HG03571 (cell line): ENCODE results near the gene LRP1B.

Experiments
- ATAC-seq: cut with Tn5 transposase; IDR thresholded peaks from one replicate; pipeline ENCODE4 v1.9.1; 2021; ENCODE audit not compliant: unreplicated experiment

The LRP1B gene

GRCh38 chr2:141362311-141362710, 768.5 kb downstream of the LRP1B start:
- ATAC-seq, result no peak

DNA sequence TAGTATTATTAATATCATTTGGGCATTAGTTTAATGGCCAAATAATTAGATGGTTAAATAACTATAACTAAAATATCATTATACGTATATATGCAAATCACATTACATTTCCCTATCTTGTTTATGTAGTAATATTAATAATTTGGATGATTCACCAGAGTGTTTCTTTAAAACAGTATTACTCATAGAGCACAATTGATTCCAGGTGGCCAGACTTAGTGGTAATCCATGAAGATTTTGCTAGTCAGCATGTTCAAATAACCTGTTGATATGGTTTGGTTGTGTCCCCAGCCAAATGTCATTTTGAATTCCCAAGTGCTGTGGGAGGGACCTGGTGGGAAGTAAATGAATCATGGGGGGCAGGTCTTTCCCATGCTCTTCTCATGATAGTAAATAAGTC, 782.3 kb downstream of the LRP1B start:
- ATAC-seq, result no peak

- ATAC-seq, result no peak
Measured at GRCh38 chr2:141341444-141341843, 789.4 kb downstream of the LRP1B start.

DNA sequence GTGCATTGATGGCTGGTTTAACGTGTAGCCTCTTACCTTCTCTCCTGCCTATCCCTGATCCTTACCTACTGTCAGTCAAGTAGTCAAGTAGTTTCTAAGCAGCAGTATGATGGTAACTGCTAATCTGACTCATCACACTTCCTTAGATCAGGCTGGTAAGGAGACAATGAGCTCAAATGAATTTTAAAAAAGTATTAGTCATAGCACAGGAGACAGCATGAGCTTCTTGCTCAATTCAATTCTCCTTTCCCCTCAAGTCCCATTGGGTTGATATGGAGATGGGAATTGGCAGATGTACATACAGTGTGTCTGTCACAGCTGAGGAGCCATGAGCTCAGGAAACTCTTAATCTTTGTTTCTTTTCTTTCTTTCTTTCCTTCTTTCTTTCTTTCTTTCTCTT, 799.7 kb downstream of the LRP1B start:
- ATAC-seq, result no peak

- ATAC-seq, result no peak
Measured at GRCh38 chr2:141329964-141330363, 800.9 kb downstream of the LRP1B start.

DNA sequence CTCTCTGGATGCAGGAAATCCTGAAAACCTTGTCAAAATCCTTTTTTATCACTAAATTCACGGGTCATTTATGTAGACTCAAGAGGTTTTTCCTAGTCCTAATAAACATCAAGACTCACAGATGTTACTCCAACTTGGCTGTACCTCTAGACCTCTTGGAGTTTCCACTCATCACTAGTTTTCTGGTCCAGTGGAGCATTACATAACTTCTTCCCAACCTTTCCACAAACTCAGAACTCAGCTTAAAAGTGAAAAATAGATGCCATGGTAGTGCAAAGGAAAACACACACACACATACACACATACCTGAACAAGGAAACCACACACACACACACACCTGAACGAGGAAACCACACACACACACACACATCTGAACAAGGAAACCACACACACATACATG, 807.2 kb downstream of the LRP1B start:
- no peak for ATAC-seq

DNA sequence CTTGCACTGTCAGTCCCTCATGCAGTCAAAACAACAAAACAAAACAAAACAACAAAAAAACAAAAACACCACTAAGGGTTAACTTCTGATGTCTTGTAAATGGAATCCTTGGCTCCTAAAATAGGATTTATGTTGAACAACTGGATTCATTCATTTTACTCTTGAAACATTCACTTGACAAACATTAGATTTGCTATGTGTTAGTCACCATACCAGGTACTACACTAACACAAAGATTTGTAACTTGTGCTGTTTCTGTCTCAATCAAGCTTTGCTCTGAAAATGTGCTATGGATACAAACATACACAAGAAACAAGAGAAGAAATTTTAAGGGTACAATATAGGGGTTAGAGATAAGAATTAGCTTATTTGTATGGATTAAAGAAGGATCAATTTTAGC, 812.8 kb downstream of the LRP1B start:
- no peak for ATAC-seq

GRCh38 chr2:141316606-141317005, 814.2 kb downstream of the LRP1B start:
- no peak for ATAC-seq

DNA sequence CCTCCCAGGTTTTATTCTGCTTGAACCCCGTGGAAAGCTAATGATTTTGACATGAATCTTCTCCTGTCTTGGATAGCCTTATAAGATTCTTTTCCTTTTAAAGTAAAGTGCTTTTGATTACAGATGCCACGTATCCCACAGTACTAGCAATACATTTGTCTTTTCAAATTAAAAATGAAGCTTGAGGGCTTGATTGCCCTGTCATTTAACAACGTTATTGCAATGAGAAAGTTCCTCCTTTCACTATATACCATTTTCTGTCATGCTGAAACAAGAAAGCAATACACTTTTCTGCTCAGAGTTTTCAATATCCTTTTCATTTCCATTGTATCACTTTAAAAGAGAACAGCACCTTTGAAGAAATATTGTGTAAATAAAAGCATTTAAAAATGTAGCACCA, 814.7 kb downstream of the LRP1B start:
- ATAC-seq, result no peak

DNA sequence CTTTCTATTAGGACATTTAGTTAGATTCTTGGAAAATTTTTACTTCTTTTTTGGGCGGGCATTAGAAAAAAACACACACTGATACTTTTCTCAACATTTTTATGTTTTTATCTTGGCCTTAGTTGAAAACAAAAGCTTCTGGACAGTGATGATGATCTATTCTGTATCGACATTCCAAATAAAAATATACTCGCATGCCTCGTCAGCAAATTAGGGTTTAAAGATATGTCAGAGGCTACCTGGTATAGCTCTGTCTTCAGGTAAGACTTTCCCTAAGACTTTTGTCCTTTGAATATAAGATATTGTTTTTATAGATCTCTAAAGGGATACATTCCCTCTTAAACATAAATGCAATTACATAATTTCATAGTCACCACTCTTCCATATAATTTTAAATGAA, 816.8 kb downstream of the LRP1B start:
- no peak for ATAC-seq

- ATAC-seq, result no peak
Measured at GRCh38 chr2:141311430-141311829, 819.4 kb downstream of the LRP1B start.

DNA sequence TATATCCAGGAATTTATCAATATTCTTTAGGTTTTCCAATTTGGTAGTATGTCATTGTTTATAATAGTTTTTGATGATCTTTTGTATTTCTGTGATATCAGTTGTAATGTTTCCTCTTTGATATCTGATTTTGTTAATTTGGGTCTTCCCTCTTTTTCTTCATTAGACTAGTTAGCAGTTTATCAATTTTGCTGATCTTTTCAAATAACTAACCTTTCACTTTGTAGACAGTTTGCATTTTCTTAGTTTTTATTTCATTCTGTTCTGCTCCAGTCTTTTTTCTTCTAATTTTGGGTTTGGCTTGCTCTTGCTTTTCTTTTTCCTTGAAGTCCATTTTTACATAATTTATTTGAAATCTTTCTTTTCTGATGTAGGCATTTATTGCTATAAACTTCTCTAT, 824.4 kb downstream of the LRP1B start:
- ATAC-seq, result no peak

- ATAC-seq, result no peak
Measured at GRCh38 chr2:141301551-141301950, 829.3 kb downstream of the LRP1B start.

DNA sequence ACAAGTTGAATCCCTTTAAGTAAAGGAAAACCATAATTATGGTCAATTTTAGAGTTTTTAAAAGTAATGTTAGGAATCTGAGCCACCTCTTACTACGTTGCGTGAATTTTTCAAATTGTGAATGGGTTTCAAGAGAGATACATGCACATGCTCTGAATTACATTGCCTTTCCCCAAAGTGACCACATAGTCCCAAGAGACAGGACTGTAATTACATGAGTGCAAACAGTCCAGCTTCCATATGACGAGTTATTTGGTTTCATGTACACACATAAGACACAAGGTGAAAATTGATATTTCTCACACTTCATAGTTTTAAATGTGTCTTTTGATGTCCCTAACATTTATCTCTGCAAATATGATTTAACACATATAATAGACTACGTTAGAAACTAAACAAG, 850.8 kb downstream of the LRP1B start:
- no peak for ATAC-seq

- no peak for ATAC-seq
Measured at GRCh38 chr2:141271346-141271745, 859.5 kb downstream of the LRP1B start.

- no peak for ATAC-seq
Measured at GRCh38 chr2:141264848-141265247, 866.0 kb downstream of the LRP1B start.

DNA sequence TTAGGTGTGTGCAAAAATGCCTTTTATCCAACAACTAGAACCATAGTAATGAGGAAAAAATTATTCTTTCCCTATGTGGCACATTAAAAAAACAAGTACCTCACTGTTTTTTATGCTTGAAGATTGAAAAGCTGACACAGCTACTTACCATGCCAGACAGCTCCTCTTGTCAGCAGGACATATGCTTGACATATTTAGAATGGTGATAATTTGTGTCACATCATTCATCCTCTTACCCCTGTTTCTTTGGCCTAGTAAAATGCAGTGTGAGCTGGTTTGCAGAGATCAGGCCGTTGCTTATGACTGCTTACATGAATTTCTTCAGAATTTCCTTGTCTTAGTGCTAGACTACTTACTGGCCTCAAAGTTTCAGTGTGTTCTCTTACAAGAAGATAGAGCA, 869.9 kb downstream of the LRP1B start:
- no peak for ATAC-seq

DNA sequence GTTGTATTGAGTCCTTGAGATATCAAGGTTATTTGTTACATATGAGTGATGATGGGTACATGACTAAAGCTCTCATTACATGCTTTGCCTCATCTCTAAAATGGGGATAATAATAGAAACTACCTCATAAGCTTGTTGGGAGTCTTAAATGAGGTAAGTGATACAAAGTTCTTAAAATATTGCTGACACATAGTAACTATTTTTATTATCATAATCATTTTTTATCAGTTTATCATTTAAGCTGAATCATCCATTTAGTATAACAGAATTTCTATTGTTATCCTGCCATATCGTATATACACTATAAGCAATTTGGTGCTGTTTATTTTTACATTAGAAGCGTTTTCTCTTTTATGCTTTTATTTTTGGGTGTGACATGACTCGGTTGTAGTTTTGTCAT, 871.1 kb downstream of the LRP1B start:
- ATAC-seq, result no peak

GRCh38 chr2:141242008-141242407, 888.8 kb downstream of the LRP1B start:
- no peak for ATAC-seq

DNA sequence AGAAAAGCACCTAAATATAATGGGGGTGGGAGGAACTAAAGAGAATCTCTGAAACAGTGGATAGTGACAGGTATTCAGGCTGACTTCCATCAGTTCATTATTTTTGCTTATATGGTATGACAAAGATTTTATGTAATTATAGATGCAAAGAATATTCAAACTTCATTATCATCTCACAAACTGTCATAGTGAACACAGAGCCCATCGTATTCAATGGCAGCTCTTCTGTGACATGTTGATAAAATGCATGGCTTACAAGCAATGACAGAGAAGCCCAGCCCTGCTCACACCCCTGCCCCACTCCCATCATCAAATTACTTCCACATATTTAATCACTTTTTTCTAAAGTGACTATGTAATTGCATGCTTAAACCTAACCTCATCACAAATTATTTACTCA, 904.3 kb downstream of the LRP1B start:
- ATAC-seq, result no peak

DNA sequence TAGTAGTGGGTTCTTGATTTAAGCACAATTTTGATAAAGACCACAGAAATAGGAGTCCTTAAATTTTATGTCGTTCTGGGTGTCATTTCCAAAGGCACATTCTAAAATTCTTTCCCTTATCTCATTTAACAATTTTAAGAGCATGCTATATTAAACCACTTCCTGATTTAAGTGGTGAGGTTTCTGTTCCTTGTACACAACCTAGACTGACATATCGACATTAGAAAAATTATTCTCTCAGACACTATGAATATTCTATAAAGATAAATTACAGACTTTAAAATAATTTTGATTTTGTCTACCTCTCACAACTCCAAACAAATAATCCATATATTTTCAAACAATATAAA, 923.8 kb downstream of the LRP1B start:
- no peak for ATAC-seq

DNA sequence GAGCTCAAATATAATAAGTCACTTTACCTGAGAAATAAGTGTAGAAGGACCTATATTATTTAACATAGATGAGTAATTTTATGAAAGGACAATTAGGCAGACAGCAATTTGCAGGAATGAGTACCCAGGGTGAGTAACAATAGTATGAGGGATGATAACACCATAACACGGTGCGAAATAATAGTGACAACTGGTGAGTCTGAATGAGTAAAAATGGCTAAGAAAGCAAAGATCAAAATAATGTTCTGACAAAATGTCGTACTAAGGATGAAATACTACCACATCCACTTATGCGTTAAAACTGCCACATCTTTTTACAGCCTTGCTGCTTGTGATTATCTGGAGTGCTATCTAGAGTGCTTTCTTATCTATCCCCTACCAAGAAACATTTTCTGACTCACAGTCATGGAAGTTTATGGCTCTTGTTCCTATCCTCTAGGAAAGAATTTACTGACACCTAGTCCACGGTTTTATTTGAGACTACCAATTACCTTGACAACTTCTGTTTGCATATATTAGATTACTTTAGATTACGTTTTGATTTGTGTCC, 929.7 kb downstream of the LRP1B start:
- ATAC-seq, result no peak

GRCh38 chr2:141200191-141200590, 930.6 kb downstream of the LRP1B start:
- ATAC-seq, result no peak

GRCh38 chr2:141199711-141200110, 931.1 kb downstream of the LRP1B start:
- ATAC-seq, result no peak
